GM21423 (cell line): ENCODE measurements around the gene C2CD4D.

Experiments used
- ATAC-seq: cut with Tn5 transposase; IDR thresholded peaks from one replicate; pipeline ENCODE4 v1.9.1; 2021; ENCODE audit warnings: mild to moderate bottlenecking, moderate library complexity; ENCODE audit not compliant: unreplicated experiment

C2CD4D gene

GRCh38 chr1:151835596-151835995 lies 4.0 kb downstream of the C2CD4D start:
- ATAC-seq: no peak

DNA sequence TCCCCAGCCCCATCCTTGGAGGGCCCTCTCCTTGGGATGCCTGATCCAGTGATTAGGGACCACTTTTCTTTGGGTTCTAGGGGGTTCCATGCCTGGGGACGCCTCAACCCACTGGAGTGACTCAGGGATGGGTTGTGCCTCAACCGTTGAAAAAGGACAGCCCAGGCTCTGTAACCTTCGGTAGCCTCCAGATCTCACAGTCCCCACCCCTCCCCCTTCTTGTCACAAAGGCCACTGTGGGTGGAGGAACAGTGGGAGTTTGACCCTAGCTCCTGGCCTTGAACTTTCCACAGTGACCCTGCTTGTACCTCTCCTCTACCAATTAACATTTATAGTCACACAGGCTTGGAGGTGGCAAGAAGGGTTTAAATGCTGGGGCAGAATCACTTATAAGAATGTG lies 5.4 kb downstream of the C2CD4D start:
- no peak for ATAC-seq

- ATAC-seq: no peak
Observed at GRCh38 chr1:151833172-151833900, 6.3 kb downstream of the C2CD4D start.

DNA sequence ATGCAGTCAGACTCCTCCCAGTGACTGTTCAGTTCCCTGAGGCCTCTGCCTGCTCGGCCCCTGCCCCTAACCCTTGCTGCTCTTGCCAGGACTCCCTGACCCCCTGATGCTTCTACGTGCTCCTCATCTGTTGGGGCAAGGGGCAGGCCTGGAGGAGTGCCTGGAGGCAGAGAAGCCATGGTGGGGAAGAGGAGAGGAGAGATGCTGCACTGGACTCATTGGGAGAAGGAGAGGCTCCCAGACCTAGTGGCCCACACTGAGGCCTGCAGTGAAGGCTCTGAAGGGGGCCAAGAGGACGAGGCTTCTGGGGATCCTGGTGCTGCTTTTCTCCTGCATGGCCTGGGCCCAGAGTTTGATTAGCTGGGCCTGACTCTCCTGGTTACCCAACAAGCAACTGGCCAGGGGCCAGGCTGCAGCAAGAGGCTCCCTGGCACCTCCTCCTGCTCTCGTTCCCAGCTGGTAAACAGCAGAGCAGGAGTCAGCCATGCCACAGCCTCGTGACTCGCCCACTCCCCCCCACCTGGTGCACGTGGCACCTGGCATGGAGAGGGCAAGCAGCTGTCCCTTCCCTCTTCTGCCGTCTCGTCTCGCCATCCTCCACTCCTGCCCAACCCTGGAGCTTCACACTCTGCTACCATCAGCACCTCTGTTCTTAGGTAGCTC lies 7.2 kb downstream of the C2CD4D start:
- ATAC-seq: no peak

GRCh38 chr1:151831605-151832004 lies 8.0 kb downstream of the C2CD4D start, which contains the start of gene RORC:
TSS of gene RORC (minus strand) at chr1:151831802. CDS start at chr1:151831764, 38 bp downstream.
- no peak for ATAC-seq

GRCh38 chr1:151831256-151831591 lies 8.4 kb downstream of the C2CD4D start:
- no peak for ATAC-seq

- no peak for ATAC-seq
Observed at GRCh38 chr1:151830055-151830454, 9.6 kb downstream of the C2CD4D start.

- no peak for ATAC-seq
Observed at GRCh38 chr1:151829352-151830046, 10.1 kb downstream of the C2CD4D start.

DNA sequence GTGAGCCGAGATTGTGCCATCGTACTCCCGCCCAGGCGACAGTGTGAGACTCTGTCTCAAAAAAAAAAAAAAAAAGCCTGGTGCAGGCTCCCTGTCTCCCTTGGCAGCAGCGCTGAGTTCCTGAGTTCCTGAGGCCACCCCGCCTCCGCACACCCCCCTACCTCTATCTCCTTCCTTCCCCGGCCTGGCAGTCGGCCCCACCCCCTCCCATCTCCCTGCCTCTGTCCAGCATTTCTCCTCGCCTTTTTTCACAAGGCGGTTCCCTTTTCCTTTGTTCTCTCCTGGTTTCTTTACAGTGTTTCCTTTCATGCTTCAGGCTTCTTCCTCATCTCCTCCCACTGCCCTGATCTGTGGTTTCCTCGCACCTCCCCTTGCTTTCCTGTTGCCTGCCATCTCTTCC lies 10.7 kb downstream of the C2CD4D start:
- ATAC-seq: no peak

GRCh38 chr1:151827853-151828252 lies 11.8 kb downstream of the C2CD4D start:
- ATAC-seq: no peak

DNA sequence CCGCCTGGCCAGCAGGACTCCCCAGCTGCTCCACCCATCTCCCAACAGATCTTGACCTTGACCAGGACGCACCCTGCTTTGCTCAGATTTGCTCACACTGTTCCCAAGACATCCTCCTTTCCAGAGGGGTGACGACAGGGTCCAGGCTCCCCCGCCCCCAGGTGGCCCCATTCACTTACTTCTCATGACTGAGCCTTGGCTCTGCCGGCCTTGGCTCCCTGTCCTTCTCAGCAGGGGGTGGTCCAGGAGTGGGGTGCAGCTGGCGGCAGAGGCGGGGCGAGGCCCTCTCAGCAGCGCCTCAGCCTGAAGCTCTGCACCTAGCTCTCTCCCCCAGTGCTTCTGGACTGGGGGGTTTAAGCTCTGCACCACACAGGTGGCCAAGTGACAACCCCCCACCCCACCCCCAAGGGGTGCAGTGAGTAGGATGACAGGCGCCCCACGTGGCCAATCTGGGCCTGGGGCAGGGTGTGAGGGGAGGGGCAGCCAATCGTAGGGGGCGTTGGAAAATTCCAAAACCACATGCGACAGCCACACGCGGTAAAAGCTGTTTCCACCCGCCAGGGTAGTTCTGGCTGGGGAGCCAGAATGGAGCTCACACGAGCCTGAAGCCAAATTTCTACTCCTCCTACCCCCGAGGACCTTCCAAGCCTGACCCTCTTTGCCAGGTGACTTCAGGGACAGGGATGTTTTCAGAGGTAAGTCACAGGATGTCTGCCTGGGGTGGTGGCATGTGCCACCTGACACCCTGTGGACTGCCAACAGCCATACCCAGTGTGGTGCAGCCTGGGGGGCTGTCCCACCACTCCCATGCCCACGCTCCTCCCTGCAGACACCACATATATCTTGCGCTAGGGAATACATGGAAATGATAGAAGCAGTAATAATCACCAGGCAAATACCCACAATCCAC lies 13.6 kb downstream of the C2CD4D start:
- no peak for ATAC-seq

GRCh38 chr1:151825204-151825603 lies 14.4 kb downstream of the C2CD4D start:
- ATAC-seq: no peak

DNA sequence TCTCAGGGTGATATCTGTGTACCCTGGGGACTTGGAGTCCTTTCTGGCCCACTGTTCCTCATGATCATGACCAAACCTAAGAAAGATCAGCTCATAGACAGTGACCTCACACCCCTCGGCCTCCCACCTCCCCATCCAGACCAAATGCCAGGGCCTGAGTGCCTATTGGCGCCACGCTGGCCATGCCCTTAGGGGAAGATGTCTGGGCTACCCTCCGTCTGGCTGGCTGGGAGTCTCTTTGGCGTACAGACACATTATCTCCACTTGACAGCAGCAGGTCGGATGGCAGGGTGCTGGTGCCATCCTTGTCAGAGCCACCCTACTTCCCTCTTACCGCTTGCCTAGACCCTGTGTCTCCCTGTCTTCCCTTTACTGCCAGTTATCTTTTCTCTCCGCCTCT lies 16.4 kb downstream of the C2CD4D start:
- no peak for ATAC-seq

GRCh38 chr1:151822404-151822803 lies 17.2 kb downstream of the C2CD4D start:
- ATAC-seq: no peak

- ATAC-seq: no peak
Observed at GRCh38 chr1:151820940-151821339, 18.7 kb downstream of the C2CD4D start.

DNA sequence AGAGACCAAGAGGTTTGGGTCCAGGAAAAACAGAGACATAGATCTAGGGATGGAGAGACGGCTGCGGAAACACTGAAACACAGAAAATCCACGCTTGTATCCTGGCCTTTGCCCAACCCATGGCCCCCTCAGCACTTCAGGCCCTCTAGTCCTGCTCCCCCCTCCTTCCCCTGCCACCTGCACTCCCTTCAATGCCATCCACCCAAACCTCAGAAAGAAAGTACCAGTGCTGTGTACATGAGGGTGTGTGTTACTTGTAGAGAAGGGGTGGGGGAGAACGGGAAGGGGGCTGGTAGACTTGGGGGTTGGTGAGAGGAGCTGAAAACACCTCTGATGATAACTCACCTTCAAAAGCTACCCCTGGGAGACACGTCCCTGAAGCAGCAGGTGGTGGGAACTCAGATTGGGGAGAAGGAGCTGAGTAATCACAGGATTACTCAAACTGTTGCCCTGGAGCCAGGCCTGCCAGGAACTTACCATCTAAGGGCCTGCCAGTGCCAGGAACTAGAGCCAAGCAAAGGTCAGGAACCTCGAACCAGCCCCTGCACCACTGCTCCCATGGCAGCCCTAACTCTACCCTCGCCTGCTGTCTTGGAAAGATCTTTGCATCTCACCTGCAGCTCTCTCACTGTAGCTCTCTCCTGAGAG lies 19.5 kb downstream of the C2CD4D start:
- ATAC-seq: no peak

- no peak for ATAC-seq
Observed at GRCh38 chr1:151819227-151819835, 20.3 kb downstream of the C2CD4D start.

DNA sequence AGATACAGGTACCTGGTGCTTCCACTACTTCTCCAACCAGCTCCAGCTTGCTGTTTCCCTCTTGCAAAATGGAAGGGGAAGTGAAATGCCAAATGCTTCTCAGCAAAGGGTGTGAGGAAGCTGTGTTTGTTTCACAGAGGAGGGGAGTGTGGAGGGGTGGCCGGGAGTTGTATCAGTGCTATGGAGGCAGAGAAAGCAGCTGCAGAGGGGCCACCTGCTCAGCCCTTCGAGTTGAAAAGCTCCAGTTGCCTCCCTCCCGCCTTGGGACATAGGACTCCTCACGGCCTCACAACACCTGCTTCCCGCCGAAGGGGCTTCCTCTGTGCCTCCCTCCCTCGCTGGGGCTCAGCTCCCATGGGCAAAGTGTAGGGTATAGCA lies 22.3 kb downstream of the C2CD4D start:
- no peak for ATAC-seq

DNA sequence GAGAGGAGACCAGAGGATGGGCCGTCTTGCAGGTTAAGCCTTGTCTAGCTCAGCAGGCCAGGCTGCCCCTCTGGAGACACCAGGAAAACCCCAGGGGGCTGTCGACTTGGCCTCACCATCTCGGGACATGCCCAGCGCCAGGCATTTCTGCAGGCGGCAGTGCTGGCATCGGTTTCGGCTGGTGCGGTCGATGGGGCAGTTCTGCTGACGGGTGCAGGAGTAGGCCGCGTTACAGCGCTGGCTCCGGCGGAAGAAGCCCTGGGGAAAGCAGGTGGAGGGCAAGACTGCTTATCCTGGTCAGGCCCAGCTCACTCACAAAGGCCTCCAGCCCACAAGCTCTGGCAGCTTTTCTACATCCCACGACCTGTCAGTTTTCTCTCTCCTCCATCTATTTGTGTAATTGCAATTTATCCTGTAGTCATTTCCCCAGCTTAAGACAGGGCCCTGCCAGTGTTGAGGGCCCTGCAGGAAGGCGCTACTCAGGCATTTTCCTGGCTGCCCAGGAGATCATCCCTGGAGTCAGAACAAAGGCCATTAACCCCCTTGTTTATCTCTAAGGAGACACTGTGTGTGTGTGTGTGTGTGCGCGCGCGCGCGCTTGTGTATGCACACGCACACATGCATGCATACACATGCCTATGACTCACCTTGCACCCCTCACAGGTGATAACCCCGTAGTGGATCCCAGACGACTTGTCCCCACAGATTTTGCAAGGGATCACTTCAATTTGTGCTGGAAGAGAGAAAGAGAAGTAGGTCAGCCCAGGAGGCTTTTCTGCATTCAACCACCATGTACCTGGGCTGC lies 22.9 kb downstream of the C2CD4D start:
- ATAC-seq: no peak
